GM12864 (cell line): ENCODE data around the gene NEURL4.

ENCODE experiments used
- DNase-seq: peaks from one replicate; pipeline ENCODE4 v3.0.0-alpha.2; 2011; ENCODE audit warnings: low read depth
- H3K4me3 ChIP-seq: 2 replicates; pipeline ENCODE4 v1.5.1; 2011; ENCODE audit warnings: mild to moderate bottlenecking, low read depth, low read length, control low read depth
- TF ChIP-seq, protein P1 (sequence below): IDR thresholded peaks from 2 replicates; pipeline ENCODE4 v1.5.1; 2011; ENCODE audit warnings: low read depth, mild to moderate bottlenecking, moderate library complexity, low read length, control low read depth, inconsistent platforms; ENCODE audit errors: missing control alignments

NEURL4 gene

DNA sequence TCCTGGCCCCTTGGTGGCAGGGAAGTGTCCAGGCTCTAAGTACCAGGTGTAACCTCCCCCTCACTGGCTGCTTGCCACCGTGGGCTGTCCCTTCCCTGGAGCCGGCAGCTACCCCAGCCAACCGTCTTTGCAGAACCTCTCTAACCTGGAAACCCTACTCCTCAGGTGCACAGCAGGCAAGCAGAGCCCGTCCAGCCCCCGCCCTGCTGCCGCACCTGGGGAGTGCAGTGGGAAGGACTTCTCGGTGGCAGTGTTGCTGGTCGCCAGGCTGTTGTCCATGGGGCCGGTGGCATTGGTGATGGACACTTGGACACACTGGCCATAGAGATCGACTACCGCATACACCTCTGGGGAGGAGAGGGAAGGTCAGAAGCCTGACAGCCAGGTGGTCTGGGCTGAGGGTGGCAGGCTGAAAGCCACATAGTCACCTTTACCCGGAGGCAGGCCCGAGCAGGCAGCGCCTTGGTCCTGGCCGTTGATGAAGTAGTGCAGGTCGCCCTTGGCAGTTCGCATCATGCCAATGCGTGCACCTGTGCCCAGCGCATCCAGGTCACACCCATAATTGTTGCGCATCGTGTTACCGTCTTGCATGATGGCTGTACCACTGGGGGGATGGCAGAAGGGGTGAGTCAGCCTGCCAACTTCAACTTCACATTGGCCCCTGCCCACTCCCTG lies 6.5 kb downstream of the NEURL4 start:
- TF ChIP-seq, protein P1, sequence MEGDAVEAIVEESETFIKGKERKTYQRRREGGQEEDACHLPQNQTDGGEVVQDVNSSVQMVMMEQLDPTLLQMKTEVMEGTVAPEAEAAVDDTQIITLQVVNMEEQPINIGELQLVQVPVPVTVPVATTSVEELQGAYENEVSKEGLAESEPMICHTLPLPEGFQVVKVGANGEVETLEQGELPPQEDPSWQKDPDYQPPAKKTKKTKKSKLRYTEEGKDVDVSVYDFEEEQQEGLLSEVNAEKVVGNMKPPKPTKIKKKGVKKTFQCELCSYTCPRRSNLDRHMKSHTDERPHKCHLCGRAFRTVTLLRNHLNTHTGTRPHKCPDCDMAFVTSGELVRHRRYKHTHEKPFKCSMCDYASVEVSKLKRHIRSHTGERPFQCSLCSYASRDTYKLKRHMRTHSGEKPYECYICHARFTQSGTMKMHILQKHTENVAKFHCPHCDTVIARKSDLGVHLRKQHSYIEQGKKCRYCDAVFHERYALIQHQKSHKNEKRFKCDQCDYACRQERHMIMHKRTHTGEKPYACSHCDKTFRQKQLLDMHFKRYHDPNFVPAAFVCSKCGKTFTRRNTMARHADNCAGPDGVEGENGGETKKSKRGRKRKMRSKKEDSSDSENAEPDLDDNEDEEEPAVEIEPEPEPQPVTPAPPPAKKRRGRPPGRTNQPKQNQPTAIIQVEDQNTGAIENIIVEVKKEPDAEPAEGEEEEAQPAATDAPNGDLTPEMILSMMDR = no peak
- H3K4me3 ChIP-seq = no peak overlapping the region
- no peak for DNase-seq

DNA sequence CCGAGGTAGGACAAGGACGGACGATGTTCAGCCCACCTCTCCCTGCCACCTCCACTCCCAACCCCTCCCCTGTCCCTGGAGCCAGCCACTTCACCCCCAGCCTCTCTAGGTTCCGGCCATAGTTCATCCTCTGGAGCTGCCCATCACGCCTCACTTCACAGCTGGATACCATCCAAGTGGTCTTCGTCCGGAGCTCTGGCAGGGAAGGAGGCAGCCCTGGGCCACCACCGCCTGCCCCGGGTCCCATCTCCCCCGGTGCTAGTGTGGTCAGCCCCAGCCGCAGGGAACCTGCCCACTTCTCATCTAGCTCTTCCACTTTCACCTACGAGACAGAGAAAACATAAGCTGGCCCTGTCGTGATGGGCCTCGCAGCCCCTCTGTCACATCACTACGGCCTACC lies 7.7 kb downstream of the NEURL4 start:
- no peak for DNase-seq
- H3K4me3 ChIP-seq = no peak overlapping the region

DNA sequence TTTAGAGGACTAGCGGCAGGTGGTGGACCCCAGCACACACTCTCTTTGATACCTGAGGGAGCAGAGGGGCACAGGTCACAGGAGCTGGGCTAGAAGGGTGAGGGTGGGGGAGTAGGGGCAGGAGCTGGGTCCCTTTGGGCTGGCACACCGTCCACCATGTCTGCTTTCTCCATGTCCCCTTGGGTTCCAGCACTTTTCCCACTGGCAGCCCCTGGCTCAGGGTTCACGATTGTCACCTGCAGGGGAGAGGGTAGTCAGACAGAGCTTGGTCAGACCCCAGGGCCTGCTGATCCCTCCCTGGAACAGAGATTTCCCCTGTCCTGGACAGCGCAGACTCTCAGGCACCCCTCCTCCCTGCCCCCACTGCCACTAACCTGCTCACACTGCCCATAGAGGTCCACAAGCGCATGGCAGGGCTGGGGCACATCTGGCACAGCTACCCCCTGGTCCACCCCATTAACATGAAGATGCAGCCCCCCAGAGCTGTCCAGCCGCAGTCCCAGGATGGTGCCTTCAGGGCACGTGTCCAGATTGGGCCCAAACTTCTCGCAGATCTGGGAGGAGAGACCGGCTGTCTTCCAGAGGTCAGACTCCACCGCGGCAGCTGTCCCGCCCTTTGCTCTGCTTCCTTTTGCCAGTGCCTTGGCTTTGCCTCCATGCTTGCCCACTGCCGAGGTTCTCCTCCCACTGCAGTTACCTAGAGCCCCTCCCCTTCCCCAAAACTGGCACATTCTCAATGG lies 10.8 kb downstream of the NEURL4 start:
- TF ChIP-seq, protein P1 = no peak
- no peak overlapping the region for H3K4me3 ChIP-seq
- no peak for DNase-seq

More for the DNA sequence above, 7.7 kb downstream of the NEURL4 start:
- TF ChIP-seq, protein P1 = no peak

DNA sequence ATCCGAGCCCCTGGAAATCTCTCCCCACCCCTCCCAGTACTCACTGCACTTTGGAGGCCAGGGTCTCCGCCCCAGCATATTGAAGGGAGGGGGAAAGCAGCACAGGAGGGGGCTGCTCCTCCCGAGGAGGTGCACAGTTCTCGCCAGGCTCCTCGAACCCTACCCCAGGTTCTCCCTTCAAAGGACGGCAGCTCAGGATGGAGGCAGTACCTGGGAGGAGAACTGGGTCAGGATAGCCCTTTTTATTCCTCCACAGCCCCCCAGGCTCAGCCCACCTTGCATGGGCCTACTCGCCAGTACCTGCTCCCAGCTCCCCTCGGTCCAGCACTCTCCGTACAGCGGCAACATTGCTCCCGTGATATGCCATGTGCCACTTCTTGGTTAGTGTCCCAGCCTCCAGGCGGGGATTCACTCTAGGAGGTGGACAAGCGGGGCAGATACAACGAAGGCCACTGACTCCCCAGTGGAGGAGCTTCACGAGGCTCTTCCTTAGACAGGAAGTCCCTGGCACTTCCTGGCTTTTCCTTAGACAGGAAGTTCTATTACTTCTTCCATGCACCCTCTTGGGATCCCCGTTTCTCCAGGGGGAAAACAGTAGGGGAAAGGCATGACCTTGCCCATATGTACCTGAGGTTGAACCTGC lies 11.9 kb downstream of the NEURL4 start:
- no peak for DNase-seq
- TF ChIP-seq, protein P1 = no peak
- no peak overlapping the region for H3K4me3 ChIP-seq

DNA sequence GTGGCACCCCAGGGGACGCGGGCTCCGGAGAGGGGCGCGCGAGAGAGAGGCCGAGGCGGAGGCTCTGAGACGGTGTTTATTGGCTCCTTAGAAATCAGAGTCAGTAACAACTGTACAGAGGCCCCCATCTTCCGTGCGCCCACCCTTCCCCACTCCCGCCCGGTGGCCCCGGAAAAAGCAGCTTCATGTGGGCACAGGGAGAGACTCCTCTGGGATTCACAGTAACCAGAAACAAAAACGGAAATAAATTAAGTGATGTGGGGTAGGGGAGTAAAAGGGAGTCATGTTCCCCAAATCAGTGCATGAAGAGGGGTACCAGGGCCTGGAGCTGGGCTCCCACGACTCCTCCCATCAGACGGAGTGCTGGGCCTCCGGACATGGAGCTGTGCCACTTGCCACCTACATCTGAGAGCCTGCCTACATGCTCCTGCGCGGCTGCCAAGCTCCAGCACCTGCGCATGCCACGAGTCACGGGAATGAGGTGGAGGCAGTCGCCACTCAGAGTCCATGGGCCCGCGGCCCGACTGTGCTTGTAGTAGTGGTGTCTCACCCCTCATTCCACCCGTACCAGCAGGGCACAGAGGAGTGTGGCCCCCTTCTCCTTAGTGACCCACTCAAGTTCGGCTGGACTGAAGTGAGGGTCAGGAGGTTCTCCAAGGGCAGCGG lies 13.4 kb downstream of the NEURL4 start:
- TF ChIP-seq, protein P1 = no peak
- no peak for DNase-seq
- H3K4me3 ChIP-seq = peak overlapping the region; percentile 68

DNA sequence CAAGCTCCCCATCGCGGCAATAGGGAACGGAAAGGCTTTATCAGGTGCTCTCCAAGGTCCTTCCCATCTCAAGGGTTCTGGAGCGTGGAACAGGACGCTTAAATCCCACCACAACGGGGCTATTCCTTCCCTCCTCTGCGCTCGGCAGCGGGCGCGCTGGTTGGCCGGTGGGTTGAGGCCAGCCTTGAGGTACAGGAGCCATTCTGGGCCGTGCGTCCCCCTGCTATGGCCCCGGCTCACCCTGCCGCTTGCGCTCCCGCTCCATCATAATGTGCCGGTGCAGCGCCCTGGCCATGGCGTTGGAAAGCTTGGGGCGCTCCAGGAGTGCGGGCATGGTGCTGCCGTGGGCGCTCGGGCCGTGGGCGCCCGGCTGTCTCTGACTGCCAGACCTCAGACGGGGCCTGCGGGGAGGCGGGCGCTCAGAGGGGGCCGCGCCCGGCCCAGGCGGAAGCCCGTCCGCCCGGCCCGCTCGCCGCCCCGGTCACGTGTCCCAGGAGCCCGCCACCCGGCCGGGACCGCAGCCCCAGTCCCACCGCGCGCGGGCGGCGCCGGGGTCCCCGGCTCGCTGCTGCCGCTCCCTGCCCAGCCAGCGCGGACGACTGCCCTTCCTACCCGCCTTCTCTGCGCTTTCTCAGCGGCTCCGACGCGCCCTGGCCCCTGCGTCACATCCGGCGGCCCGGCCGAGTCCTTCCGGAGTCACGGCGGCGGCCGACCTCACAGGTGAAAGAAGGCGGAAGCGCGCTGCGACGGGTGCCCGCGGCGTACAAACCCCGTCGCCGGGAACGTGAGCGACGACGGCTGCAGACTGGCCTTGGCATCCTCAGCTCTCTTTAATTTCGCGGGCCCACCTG lies 14.2 kb downstream of the NEURL4 start, which contains the start of gene GPS2:
Gene GPS2 (minus strand): TSS at position 642 of the 851 bp plus-strand sequence. CDS start 308 bp downstream, at position 334.
- TF ChIP-seq, protein P1 = no peak
- H3K4me3 ChIP-seq = peak within 1 kb of the TSS; percentile 68
- DNase-seq = peak; percentile 55
